ENCODE data around the gene RNF11.

- TF ChIP-seq SIN3A (IDR thresholded peaks at IDR 0.05; ENCODE audit: borderline replicate concordance, insufficient read depth, low read length) (no peak), POLR2AphosphoS5 (IDR thresholded peaks at IDR 0.05; ENCODE audit: low read depth, low read length) (no peak), TAF1 (IDR thresholded peaks at IDR 0.05; ENCODE audit: borderline replicate concordance, insufficient read depth, low read length) (no peak), REST (IDR thresholded peaks at IDR 0.05; ENCODE audit: insufficient read depth in 1 of 2, low read depth in 2 of 2, low read length in 2 of 2) (no peak), FOXP2 (optimal IDR thresholded peaks at IDR 0.05; ENCODE audit: borderline replicate concordance, extremely low read depth, extremely low read length, insufficient read depth) (no peak)
These were observed 85.8 kb downstream of the RNF11 start for GRCh38 chr1:51321924-51322280.

All from PFSK-1 (cell line).